ENCODE data around the gene SGPP1. TPM values are rescaled to one million over a fixed set of nuclear protein-coding genes. Genes with fewer than 3 reads are reported as not detected.

SGPP1 gene
- total and polyA plus RNA-seq, 10 of the 15 experiments (the other 5 are each of a cell fraction or from before 2014, with no cell fraction given) = 3.5 to 37.7 (median 25.5) TPM

- TF ChIP-seq, protein P1, sequence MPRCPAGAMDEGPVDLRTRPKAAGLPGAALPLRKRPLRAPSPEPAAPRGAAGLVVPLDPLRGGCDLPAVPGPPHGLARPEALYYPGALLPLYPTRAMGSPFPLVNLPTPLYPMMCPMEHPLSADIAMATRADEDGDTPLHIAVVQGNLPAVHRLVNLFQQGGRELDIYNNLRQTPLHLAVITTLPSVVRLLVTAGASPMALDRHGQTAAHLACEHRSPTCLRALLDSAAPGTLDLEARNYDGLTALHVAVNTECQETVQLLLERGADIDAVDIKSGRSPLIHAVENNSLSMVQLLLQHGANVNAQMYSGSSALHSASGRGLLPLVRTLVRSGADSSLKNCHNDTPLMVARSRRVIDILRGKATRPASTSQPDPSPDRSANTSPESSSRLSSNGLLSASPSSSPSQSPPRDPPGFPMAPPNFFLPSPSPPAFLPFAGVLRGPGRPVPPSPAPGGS (IDR thresholded peaks at IDR 0.05; ENCODE audit: borderline replicate concordance, insufficient read depth, low read depth, low read length, poor library complexity, severe bottlenecking) = no peak
- TF ChIP-seq PAX8 (IDR thresholded peaks at IDR 0.05) (no peak), POLR2AphosphoS5 (IDR thresholded peaks at IDR 0.05; ENCODE audit: low read length) (no peak), MYC (IDR thresholded peaks at IDR 0.05; ENCODE audit: insufficient read depth, insufficient read length, insufficient replicate concordance, low read length, severe bottlenecking) (no peak), KDM1A (IDR thresholded peaks at IDR 0.05; ENCODE audit: borderline replicate concordance) (no peak), TAF1 (IDR thresholded peaks at IDR 0.05; ENCODE audit: borderline replicate concordance, low read depth, low read length) (no peak)
Measured at GRCh38 chr14:63656194-63656593, 71.7 kb downstream of the SGPP1 start (continued).

GRCh38 chr14:63654936-63655335 lies 72.9 kb downstream of the SGPP1 start:
- intact Hi-C loops (cut with micrococcal nuclease; ENCODE audit: unreplicated experiment) = no loop called here
- Histone ChIP-seq H4K20me1 (ENCODE audit: control insufficient read depth, insufficient read depth) (no peaks in the 10 kb centered on the region), H3K4me2 (ENCODE audit: control insufficient read depth, insufficient read depth) (no peak overlapping the region), H3K79me2 (ENCODE audit: control insufficient read depth, insufficient read depth, low read length) (no peaks in the 10 kb centered on the region), H3K27ac (ENCODE audit: control insufficient read depth, insufficient read depth) (no peak overlapping the region), H3K27me3 (replicated peaks in 1 of 2; ENCODE audit: control insufficient read depth in 2 of 2, insufficient read depth in 2 of 2, low read length in 1 of 2) (no peaks in the 10 kb centered on the region), H3K4me1 (ENCODE audit: control insufficient read depth, insufficient read depth, low read length) (no peaks in the 10 kb centered on the region), H3K4me3 (no peak overlapping the region), H2AFZ (ENCODE audit: control insufficient read depth, low read depth, low read length) (no peak overlapping the region), H3K9ac (ENCODE audit: control insufficient read depth, insufficient read depth, low read length) (no peak overlapping the region), H3K9me3 (replicated peaks; ENCODE audit: control insufficient read depth, insufficient read depth, low read length) (no peaks in the 10 kb centered on the region), H3K36me3 (ENCODE audit: control insufficient read depth in 2 of 2, insufficient read depth in 2 of 2, low read length in 1 of 2) (no peaks in the 10 kb centered on the region)
- TF ChIP-seq ZNF24 (IDR thresholded peaks at IDR 0.05) (no peak), JUND (IDR thresholded peaks at IDR 0.05; ENCODE audit: low read depth, low read length) (no peak)
- TF ChIP-seq, protein P2, sequence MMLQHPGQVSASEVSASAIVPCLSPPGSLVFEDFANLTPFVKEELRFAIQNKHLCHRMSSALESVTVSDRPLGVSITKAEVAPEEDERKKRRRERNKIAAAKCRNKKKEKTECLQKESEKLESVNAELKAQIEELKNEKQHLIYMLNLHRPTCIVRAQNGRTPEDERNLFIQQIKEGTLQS (IDR thresholded peaks at IDR 0.05; ENCODE audit: borderline replicate concordance, extremely low read depth, low read depth, low read length) = no peak
- ChIA-PET POLR2A (interaction anchor here (0.5 to 1.6 kb wide), 4 partner anchors 13 to 693 kb away, joined by 5 to 8 read pairs (median 8); no protein-coding TSS in a partner anchor), RAD21 (ENCODE audit: unreplicated experiment) (interaction anchor here (0.9 kb wide), 1 partner anchor 12 kb away, joined by 3 read pairs; no protein-coding TSS in a partner anchor), SMC1A (ENCODE audit: uncharacterized antibody, unreplicated experiment) (interaction anchor here (1.0 kb wide), 1 partner anchor 115 kb away, joined by 3 read pairs; no protein-coding TSS in a partner anchor), CTCF (interaction anchor here (0.6 to 1.3 kb wide), 2 partner anchors 11 to 21 kb away, joined by 3 read pairs; no protein-coding TSS in a partner anchor)
- ATAC-seq (no peak), DNase-seq (ENCODE audit: low read depth, low spot score) (no peak), FAIRE-seq (no peak)
- 58% methylated on average over 2 of the region's 2 CpGs for WGBS (ENCODE audit: insufficient coverage, insufficient replicate concordance, low lambda C conversion rate, missing lambda C conversion rate)
- BruUV-seq (replicated peaks) = no TSS peak
- in situ Hi-C loops (cut with MboI) = no loop called here
